CD4-positive, alpha-beta T cell treated with Interleukin-2 at 100 ng/mL for 4 hours (primary cell): ENCODE data around the gene WWOX.

Experiments used
- DNase-seq: peaks from one replicate; pipeline ENCODE4 v3.0.0-alpha.2; 2020; ENCODE audit warnings: low spot score

WWOX gene

DNA sequence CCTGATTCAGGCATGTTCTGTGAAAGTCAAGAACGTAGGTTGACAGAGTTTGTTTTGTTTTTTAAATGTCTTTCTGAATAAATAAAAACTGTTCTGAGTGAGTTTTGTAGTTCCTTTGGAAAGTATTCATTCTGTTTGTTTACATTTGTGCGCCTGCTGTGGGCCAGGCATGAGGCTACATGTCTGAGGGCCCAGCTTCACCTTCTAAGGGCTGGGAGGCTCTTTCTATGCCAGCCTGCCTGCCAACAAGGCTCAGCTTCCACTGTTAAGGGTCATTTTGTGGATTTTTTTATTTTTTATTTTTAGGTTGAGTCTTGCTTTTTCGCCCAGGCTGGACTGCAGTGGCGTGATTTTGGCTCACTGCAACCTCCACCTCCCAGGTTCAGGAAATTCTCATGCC lies 6.1 kb downstream of the WWOX start:
- no peak for DNase-seq

DNA sequence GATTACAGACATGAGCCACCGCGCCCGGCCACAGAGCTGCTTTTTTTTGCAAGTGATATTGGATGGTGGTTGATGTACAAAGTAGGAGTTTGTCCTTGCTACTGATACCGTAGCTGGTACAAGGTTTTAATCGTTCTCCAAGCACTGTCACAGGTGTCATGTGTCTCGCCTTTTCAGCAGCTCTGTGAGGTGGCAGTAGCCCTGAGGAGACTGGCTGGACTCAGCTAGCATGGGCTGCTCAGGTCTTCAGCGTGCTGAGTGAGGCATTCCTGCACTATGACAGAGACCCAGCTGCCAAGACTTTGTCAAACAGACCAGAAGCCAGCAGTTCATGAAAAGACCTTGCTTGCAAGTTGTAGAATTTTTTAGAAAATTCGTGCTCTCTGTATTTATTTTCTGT lies 7.2 kb downstream of the WWOX start:
- no peak for DNase-seq

DNA sequence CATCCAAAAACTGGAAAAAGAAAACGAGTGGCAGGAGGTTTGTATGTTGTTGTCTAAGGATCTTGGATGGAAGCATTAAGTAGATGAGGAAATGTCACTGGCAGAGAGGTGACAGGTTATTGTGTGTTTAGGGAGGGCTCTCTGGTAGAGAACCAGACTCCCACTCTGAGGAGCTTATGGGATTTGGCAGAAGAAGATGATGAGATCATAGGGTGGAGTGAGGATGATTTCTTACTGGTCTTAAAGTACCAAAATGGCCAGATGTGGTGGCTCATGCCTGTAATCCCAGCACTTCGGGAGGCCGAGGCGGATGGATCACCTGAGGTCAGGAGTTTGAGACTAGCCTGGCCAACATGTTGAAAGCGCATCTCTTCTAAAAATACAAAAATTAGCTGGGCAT lies 9.0 kb downstream of the WWOX start:
- DNase-seq, result no peak

DNA sequence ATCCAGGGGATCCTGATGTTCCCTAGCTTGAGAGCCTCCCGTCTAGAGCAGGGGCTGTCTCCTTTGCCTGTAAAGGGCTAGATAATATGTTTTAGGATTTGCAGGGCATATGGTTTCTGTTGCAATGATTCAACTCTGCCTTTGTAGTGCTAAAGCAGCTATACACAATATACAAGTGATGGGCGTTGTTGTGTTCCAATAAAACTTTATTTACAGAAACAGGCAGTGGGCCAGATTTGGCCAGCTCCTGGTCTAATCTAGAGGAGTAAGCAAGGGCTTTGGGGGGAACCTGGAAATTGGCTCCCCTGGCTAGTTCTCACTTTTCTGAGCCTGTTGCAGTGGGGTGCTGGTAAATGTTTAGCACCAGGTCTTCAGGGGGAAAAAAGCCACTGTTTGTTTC lies 13.8 kb downstream of the WWOX start:
- DNase-seq, result no peak

DNA sequence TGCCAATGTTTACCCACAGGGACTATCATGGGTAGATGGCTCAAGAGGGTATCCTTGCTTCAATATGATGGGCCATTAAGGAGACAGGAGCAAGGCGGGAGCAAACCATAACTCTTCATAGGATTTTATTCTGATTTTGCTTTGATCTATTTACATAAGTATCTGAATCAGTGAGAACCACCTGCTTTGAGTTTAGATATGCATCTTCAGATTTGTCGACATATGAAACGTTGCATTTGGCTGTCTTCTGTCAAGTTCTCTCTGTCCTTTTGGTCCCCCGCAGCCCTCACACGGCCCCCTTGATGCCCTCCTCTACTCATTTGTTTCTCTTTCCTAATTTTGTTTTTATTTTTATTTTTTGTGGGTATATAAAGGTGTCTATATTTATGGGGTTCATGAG lies 16.2 kb downstream of the WWOX start:
- DNase-seq, result no peak

DNA sequence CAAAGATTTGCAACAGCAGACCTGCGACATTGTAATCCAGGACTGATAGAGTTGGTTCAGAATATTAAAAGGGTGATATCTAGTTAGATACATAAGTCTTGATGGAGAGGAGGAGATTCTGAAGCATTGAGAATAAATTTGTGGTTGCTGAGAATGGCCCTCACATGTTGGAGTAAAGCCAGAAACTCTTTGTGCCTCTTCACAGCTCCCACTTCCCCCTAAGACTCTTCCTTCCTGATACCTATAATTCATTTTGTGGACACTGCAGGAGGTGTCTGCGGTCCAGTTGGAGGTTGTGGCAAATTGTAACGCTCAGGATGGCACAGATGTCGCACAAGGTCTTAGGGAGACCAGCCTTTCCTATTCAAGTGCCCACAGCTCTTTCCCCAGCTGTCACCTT lies 17.5 kb downstream of the WWOX start:
- no peak for DNase-seq

DNA sequence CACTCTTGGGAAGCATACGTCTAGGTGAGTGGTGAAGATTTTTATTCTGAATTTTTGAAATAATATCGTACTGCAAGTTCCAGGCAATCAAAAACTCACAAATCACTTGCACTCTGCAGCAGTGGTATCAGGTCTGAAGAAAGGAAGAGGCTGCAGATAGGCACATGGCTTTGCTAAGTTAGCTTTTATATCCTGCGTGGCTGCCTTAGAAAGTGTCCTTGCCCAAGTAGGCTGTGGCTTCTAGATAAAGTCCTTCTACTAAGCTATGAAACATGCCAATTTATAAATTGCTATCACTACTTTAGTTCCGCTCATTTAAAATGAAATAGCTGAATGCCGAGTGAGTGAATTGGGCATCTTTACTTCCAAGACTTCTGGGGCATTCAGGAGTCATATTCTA lies 17.9 kb downstream of the WWOX start:
- DNase-seq, result no peak

DNA sequence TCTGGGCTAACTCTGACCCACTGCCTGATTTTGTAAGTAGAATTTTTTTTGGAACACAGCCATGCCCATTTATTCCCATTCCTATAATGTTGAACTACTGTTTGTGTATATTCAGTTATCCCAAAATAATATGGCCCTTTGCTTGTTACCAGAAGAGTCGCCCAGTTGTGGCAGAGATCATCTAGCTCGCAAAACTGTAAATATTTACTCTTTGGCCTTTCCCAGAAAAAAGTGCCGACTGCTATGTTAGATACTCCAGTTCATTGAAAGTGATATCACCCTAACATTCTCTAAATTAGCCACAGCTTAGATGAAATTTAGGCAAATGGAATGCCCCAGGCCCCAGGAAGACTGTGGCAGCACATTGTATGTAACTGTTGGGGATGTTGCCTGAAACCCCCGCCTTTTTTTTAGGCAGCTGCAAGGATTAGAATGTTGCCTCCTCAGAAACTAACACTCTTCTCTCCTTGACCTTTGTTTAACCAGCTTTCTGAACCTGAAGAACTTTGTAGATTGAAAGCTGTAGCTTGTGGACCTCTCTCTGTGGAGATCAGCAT lies 19.1 kb downstream of the WWOX start:
- no peak for DNase-seq

DNA sequence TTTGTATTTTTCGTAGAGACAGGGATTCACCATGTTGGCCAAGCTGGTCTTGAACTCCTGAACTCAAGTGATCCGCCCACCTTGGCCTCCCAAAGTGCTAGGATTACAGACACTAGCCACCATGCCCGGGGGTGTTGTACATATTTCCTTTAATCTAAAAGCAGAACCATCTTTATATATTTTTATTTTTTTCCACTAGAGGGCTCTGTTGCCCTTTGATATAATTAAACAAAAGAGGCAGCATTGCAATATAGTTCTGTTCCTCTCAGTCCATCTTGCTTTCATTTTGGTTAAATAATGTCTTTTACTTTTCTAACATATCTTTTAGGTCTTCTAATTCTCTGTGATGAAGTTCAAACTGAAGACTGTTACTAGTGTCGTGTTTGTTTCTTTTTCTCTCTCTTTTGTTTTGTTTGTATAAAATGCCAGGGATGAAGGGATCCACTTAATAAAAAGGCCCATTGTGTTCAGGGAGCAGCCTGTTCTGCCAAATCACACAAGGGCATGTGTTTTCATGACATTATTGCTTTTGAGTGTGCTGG lies 23.4 kb downstream of the WWOX start:
- peak; percentile 57 for DNase-seq

DNA sequence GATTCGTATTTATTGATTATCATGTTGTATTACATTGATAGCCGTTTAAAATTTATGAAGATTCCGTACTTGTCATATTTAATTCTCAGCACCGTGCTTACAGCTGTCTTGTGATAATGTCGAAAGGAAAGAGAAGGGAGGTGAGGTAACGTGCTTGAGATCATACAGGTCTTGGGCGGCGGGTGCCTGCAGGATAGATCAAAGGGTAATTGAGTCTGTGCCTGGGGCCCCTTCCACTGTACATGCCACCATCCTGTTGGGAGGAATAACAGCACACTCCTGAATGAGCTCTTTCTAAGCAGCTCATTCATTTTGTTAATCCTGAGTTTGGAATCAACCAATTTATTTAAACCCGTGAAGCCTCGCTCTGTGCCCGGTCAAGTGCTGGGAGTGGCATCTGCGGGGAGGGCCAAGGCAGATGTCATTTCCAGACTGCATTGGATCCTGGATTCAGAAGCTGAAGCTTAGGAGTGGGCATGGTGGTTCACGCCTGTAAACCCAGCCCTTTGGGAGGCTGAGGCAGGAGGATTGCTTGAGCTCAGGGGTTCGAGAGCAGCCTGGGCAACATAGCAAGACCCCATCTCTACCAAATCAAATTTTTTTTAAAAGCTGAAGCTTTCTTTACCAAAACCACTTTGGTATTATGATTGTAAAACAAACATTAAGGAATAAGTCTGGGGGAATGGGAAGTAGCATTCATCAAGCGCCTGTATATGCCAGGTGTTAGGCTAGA lies 25.8 kb downstream of the WWOX start:
- DNase-seq, result no peak

DNA sequence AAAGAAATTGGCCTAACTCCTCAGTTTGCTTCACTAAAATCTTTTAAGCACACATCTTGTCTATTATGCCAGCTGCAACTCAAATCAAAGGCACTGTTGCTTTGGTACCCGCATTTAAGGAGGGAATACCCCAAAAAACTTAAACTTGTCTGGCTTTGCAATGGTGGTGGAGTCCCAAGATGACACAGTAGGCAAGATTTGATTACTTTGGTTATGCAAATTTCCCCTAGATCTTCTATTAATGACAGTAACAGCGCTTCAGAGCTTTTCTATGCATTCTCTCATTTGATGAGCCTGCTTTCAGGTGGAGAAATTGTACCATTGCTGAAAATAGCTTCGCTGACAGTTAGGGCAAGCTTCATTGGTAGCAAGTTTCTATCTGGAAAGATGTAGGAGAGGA lies 27.2 kb downstream of the WWOX start:
- no peak for DNase-seq

DNA sequence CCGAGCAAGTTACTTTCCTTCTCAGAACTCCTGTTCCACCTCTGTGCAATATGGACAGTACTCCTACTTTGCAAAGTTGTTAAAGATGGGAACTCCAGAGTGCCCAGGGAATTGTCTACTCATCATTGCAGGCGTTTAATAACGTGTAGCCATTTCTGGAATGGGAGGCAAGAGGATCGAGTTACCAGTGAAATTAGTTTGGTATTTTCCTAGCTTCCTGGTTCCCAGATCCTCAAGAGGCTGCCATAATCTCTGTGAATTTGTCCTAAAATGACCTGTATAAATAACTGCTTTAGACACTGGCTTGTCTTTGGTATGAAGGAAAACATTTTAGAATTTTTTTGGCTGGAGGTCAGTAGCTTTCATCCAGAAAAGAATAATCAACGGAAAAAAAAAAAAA lies 27.7 kb downstream of the WWOX start:
- no peak for DNase-seq

DNA sequence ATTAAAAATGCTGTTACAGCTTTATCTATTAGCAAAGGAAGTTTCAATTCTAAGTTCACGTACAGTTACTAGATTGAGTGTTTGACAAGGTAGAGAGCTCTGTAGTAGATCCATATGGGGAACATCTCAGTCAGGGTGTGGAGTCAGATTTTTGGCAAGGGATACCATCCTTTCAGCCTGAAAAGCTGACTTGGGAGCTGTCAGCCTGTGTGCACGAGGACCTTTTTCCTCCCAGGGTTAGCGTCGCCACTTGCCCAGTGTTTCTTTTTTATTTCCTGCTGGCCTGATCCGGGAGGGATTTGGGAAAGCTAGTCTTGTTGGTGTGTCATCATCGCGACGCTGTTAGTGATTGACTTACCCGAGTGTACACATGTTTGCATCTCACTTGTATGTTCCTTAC lies 29.5 kb downstream of the WWOX start:
- no peak for DNase-seq

DNA sequence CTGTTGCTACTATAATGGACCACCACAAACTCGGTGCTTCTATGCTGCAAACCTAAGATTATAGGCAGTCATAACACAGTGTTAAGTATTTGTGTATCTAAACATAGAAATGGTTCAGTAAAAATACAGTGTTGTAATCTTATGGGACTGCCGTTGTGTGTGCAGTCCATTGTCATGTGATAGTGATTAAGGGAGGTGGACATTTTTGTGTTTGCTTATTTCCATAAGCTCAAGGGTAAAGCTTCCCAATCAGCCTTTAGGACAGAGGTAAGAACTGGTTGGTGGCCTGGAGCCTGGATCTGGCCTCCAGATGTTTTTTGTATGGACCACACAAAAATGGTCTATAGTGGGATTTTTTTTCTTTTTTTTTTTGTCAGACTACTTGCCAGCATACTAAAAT lies 29.9 kb downstream of the WWOX start:
- no peak for DNase-seq

DNA sequence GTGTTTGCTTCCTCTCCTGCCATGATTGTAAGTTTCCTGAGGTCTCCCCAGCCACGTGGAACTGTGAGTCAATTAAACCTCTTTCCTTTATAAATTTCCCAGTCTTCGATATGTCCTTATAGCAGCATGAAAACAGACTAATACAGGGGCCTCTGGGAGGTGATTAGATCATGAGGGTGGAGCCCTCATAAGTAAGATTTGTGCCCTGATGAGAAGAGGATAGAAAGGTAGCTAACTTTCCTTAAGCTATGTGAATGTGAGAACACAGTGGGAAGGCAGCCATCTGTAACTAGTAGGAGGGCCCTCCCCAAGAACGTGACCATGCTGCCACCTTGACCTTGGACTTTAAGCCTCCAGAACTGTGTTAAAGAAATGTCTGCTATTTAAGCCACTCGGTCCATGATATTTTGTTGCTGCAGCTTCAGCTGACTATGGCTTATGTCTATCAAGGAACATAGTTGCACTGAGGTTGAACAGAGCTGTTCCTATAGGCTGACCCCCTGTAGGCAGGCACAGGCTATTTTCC lies 30.7 kb downstream of the WWOX start:
- DNase-seq, result no peak

DNA sequence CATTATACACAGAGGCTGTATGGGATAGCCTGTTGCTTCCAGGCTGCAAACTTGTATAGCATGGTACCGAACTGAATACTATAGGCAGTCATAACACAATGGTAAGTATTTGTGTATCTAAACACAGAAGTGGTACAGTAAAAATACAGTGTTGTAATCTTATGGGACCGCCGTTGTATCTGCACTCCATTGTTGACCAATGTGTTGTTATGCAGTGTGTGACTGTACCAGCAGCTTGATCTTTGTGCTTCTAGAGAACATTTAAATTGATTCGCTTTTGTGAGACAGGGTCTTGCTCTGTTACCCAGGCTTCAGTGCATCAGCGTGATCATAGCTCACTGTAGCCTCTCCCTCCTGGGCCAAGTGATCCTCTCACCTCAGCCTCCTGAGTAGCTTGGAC lies 31.5 kb downstream of the WWOX start:
- no peak for DNase-seq

DNA sequence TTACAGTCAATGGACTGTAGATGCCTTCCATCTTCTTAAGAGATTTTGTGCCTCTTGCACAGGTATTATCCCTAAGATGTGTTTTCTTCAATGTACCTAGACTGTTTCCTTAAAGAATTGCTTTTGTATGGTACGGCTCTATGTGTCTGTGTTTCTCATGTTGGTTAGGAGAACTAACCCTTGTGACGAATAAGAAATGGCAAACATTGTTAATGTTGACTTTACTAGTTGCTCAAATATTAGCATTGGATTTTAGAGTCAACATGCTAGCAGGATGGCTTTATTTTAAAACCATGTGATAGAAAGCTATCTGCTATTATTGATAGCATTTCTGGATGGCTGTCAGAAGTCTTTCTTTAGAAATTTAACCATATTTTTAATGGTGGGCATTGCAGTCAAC lies 34.5 kb downstream of the WWOX start:
- no peak for DNase-seq

DNA sequence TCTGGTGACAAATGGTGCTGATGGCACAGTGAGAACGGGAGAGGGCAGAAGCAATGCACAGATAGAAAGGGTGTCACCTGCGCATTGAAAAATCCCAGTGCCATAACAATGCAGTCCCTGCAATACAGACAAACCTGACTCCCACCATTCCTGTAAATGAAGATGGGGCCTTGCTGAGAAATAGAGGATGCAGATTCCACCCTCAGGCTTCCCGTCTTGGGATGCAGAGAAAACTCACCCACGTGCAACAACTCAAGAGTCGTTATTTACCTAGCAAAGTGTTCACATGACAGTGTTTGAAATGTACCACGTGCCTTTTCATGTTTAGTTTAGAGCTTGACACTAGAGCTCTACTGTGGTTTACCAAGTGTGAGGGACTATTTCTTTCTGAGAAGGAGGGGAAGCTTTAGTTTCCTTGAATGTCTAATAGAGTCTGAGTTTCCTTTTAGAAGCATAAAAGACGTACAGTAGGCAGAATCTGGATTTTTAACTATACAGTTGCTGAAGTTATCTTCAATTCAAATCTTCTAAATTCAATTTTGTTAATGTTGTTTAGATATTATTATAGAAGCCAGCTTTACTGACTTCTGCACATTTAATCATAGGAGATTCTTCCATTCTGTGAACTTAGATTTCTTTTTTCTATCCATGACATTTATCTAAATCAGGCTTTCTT lies 35.6 kb downstream of the WWOX start:
- DNase-seq, result peak; percentile 11

DNA sequence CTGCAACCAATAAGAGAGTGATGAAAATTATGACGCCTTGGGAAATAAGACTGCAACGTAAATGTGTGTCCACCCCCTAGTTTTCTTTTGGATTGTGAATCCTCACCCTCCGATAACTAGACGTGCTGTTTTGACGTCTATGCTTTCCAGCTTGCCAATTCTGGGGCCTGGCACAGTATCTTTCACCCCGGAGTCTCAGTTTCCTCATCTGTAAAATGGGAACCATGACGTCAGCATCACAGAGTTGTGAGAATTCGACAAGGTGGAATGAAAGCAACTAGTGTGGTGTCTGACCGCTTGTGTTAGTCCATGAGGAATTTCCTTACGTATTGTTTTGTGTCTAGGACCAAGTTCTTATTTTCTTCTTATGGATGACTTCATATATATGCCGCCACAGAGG lies 37.7 kb downstream of the WWOX start:
- DNase-seq, result no peak

DNA sequence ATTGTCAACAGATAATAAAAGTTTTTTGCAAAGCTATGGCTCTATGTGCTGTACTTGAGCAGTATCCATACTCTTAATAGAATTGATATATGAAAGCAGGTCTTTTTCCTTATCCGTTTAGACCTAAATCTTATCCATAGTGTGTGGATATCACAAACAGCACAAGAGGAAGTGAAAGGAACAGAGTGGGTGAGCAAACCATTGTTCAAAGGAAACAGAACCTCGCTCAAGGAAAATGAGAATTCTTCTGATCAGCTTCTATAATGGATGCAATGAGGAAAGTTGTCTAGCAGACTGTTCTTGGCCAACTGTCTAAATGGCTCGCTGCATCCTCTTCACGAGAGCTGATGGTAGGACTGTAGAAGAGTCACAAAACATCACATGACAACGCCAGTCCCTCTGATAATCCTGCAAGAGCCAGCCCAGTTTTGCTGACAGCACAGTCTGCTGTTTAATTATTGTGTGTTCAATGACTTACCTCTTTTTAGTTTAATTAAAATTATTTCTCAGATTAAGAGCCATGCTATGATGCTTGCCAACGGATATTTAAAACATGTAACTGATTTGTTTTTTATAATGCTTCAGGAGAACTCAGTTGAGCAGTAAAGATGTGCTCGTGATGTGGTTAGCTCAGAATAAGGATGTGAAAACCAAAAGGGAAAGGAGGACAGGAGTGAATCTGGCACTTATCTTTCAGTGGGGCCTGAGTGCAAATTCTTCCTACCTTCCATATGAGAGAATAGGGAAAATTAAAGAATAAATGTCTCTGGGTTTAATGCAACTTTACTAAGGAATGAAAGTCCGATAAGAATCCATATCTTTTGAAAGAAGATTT lies 38.5 kb downstream of the WWOX start:
- DNase-seq, result no peak

DNA sequence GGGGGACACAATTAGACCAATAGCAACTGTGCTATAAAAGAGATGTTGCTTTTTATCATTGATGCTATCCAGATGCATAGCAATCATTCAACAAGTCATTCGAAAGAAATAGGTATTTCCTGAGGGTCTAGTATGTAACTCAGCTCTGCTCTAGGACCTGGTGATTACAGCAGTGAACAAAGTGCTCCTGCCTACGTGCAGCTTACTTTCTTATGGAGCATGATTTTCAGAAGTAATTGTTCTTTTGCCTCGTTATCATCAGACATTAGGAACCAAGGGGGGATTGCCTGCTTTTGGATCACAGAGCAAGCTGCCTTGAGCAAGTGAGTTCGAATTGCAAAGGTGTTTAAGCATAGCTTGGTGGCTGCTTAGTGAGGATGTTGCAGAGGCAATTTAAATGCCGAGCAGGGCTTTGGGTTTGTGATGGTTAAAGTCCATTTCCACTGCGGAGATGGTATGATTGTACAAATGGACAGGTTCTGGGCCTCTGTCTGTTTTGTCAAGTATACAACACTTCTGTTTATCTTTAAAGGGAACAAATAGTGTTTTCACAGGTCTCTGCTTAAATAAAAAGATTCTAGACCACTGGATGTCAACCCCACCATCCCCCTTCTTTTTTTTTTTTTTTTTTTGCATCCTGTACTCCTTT lies 41.5 kb downstream of the WWOX start:
- no peak for DNase-seq

DNA sequence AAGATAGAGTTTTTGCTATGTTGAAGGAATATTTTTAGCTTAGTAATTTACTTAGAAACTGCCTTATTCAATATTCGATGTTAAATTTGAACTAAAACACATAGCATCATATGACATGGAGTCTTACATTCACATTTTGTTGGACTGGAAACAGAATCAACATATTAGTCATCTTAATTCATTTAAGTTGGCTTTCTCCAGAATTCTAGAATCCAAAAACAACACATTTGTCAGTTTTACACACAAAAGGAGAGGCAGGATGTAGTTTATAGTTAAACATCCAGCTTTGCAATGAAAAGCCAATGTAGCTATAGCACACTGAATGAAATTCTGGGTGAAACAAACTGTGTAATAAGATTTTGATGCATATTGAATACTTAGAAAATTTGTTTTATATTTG lies 43.3 kb downstream of the WWOX start:
- no peak for DNase-seq
